SK-N-MC (cell line): Measurements from ENCODE around the gene MRPL41.

Experiments used
- EZH2 ChIP-seq: fragments of 200-600 bp; sonication (generic); IDR thresholded peaks from one replicate; pipeline ENCODE4 v1.6.1; 2017; ENCODE audit warnings: antibody characterized with exemption
- FOXP2 ChIP-seq: optimal IDR thresholded peaks from 2 replicates; pipeline ENCODE3; 2011; ENCODE audit warnings: mild to moderate bottlenecking, moderate library complexity; ENCODE audit not compliant: insufficient read depth; ENCODE audit errors: extremely low read length, control extremely low read depth
- POLR2AphosphoS5 ChIP-seq: IDR thresholded peaks from 2 replicates; pipeline ENCODE4 v1.6.1; 2012; ENCODE audit warnings: mild to moderate bottlenecking, low read depth, low read length, borderline replicate concordance

GRCh38 chr9:137583957-137584356 is 32.3 kb downstream of the MRPL41 start:
- TF ChIP-seq EZH2 (no peak), POLR2AphosphoS5 (no peak), FOXP2 (no peak)
